Measurements from ENCODE around the gene METTL26.

METTL26 gene

DNA sequence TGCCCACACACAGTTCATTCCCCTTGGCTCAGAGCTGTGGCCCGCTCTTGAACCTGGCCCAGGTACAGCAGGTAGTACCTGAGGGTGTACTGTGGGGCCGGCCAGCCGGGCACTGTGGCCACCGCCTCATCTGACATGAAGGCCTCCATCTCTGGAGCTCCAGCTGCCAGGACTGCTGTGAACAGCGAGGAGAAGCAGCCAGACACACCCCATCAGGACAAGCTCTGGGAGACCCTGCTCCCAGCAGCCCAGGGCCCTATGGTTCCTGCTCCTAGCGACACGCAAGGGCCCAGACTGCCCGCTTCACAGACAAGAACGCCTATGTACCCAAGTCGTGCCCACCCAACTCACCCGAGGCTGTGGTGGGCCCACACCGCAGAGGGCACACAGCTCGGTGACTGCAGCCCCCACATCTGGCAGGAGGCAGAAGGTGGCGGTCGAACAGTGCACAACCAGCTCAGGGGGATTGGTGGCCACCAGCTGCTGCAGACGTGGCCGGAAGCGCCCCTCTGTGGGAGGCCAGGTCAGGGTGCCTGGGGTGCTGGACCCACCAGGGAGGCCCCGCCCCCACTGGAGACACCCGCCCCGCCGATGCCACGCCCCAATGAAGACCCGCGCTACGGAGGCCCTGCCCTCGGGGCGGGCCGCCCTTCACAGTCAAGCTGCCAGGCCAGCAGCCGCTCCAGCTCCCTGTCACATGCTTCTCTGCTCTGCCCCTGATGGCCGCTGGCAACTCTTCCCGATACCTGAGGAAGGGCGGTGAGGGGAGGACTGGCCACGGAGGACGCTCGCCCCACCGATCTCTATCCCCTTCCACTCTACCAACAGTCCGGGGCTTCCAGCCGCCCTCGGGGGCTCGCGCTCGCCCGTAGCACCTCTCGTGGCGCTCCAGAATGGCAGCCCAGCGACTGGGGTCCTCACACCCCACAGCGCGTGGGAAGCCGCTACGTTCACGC lies 43.0 kb upstream of the METTL26 start:
- Mint-ChIP-seq H3K9me3 (no peaks in the 10 kb centered on the region), H3K4me1 (ENCODE audit: low read depth in 2 of 2) (peaks cover 11 to 36% of the 10 kb centered on the region in 2 donors), H3K4me3 (peak overlapping the region; percentile 75 to 78), H3K27ac (peak overlapping the region; percentile 25 to 62), H3K27me3 (peaks cover 0 to 6% of the 10 kb centered on the region in 2 donors), H3K36me3 (ENCODE audit: insufficient read depth) (peaks cover 31% of the 10 kb centered on the region)
- DNase-seq, result peak in 2 of 3 experiments; percentile 33 to 35
- ATAC-seq (replicated peaks), result peak; percentile 6

- H3K9me3 Mint-ChIP-seq, result no peaks in the 10 kb centered on the region
- DNase-seq, result no peak
- H3K4me3 Mint-ChIP-seq, result peak overlapping the region; percentile 75 to 78
- H3K27ac Mint-ChIP-seq, result peak overlapping the region in 1 of 2 donors; percentile 62
- peaks cover 11 to 35% of the 10 kb centered on the region in 2 donors for H3K4me1 Mint-ChIP-seq (ENCODE audit: low read depth in 2 of 2)
- peaks cover 0 to 6% of the 10 kb centered on the region in 2 donors for H3K27me3 Mint-ChIP-seq
- H3K36me3 Mint-ChIP-seq (ENCODE audit: insufficient read depth), result peaks cover 24% of the 10 kb centered on the region
- no peak for ATAC-seq (replicated peaks)
Observed at GRCh38 chr16:678209-678857, 42.2 kb upstream of the METTL26 start.

DNA sequence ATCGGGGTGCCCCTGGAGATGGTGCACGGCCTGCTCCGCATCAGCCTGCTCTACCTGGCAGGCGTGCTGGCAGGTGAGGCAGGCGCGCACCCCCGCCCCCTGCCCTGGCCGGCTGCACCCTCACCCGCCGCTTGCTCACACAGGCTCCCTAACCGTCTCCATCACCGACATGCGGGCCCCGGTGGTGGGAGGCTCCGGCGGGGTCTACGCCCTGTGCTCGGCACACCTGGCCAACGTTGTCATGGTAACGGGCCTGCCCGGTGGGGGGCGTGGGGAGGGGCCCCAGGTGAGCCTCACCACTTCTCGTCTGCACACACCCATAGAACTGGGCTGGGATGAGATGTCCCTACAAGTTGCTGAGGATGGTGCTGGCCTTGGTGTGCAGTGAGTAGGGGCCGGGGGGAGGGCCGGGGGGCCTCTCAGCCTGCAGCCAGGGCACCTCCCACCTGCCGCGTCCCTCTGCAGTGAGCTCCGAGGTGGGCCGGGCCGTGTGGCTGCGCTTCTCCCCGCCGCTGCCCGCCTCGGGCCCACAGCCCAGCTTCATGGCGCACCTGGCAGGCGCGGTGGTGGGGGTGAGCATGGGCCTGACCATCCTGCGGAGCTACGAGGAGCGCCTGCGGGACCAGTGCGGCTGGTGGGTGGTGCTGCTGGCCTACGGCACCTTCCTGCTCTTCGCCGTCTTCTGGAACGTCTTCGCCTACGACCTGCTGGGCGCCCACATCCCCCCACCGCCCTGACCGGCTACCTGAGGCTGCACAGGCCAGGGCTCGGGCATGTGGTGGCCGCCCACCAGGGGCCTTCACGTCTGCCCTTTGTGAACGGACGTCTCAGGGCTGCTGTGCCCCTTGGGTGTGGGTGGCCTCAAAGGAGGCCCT lies 41.4 kb upstream of the METTL26 start:
- H3K27ac Mint-ChIP-seq, result no peak overlapping the region
- H3K9me3 Mint-ChIP-seq, result no peaks in the 10 kb centered on the region
- ATAC-seq (replicated peaks) (no peak), DNase-seq (no peak)
- peaks cover 11 to 31% of the 10 kb centered on the region in 2 donors for H3K4me1 Mint-ChIP-seq (ENCODE audit: low read depth in 2 of 2)
- H3K4me3 Mint-ChIP-seq, result peak overlapping the region in 1 of 2 donors; percentile 45
- peaks cover 17% of the 10 kb centered on the region for H3K36me3 Mint-ChIP-seq (ENCODE audit: insufficient read depth)
- H3K27me3 Mint-ChIP-seq, result peaks cover 0 to 6% of the 10 kb centered on the region in 2 donors

DNA sequence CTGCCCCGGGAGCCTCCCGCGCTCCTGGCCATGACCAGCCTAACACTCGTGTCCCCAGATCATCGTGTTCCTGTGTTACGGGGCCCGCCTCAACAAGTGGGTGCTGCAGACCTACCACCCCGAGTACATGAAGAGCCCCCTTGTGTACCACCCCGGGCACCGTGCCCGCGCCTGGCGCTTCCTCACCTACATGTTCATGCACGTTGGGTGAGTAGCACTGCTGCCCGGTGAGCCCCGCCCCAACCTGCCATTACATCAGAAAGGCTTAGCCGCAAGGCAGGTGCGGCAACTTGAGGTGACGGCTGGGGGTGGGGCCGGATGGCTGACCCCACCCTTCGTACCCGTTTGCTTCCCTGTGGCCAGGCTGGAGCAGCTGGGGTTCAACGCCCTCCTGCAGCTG lies 40.8 kb upstream of the METTL26 start:
- peaks cover 11% of the 10 kb centered on the region for H3K36me3 Mint-ChIP-seq (ENCODE audit: insufficient read depth)
- no peaks in the 10 kb centered on the region for H3K9me3 Mint-ChIP-seq
- DNase-seq (no peak), ATAC-seq (replicated peaks) (no peak)
- H3K27me3 Mint-ChIP-seq, result peaks cover 0 to 6% of the 10 kb centered on the region in 2 donors
- no peak overlapping the region for H3K4me3 Mint-ChIP-seq
- H3K4me1 Mint-ChIP-seq (ENCODE audit: low read depth in 2 of 2), result peaks cover 11 to 26% of the 10 kb centered on the region in 2 donors
- no peak overlapping the region for H3K27ac Mint-ChIP-seq

GRCh38 chr16:676565-676902 lies 40.4 kb upstream of the METTL26 start:
- peaks cover 7% of the 10 kb centered on the region for H3K36me3 Mint-ChIP-seq (ENCODE audit: insufficient read depth)
- H3K9me3 Mint-ChIP-seq, result no peaks in the 10 kb centered on the region
- peaks cover 8 to 22% of the 10 kb centered on the region in 2 donors for H3K4me1 Mint-ChIP-seq (ENCODE audit: low read depth in 2 of 2)
- no peak for ATAC-seq (replicated peaks)
- H3K4me3 Mint-ChIP-seq, result no peak overlapping the region
- peaks cover 0 to 6% of the 10 kb centered on the region in 2 donors for H3K27me3 Mint-ChIP-seq
- H3K27ac Mint-ChIP-seq, result no peak overlapping the region
- DNase-seq, result no peak

- ATAC-seq (replicated peaks) (no peak), DNase-seq (no peak)
- peaks cover 8 to 18% of the 10 kb centered on the region in 2 donors for H3K4me1 Mint-ChIP-seq (ENCODE audit: low read depth in 2 of 2)
- H3K27ac Mint-ChIP-seq, result no peak overlapping the region
- H3K4me3 Mint-ChIP-seq, result no peak overlapping the region
- H3K36me3 Mint-ChIP-seq (ENCODE audit: insufficient read depth), result peaks cover 2% of the 10 kb centered on the region
- H3K9me3 Mint-ChIP-seq, result no peaks in the 10 kb centered on the region
- peaks cover 0 to 6% of the 10 kb centered on the region in 2 donors for H3K27me3 Mint-ChIP-seq
Observed at GRCh38 chr16:675884-676564, 39.9 kb upstream of the METTL26 start.

GRCh38 chr16:674968-675883 lies 39.1 kb upstream of the METTL26 start, which contains the start of gene RHBDL1:
Gene RHBDL1 (plus strand): TSS chr16:675671. CDS start chr16:675791, 120 bp downstream.
- Mint-ChIP-seq H3K4me1 (ENCODE audit: low read depth in 2 of 2) (peaks cover 8 to 17% of the 10 kb centered on the region in 2 donors), H3K9me3 (no peaks in the 10 kb centered on the region), H3K36me3 (ENCODE audit: insufficient read depth) (peaks cover 1% of the 10 kb centered on the region), H3K4me3 (peak within 1 kb of the TSS; percentile 35 to 48), H3K27me3 (peaks cover 0 to 6% of the 10 kb centered on the region in 2 donors), H3K27ac (peak within 1 kb of the TSS in 1 of 2 donors; percentile 46)
- ATAC-seq (replicated peaks) (no peak), DNase-seq (no peak)

DNA sequence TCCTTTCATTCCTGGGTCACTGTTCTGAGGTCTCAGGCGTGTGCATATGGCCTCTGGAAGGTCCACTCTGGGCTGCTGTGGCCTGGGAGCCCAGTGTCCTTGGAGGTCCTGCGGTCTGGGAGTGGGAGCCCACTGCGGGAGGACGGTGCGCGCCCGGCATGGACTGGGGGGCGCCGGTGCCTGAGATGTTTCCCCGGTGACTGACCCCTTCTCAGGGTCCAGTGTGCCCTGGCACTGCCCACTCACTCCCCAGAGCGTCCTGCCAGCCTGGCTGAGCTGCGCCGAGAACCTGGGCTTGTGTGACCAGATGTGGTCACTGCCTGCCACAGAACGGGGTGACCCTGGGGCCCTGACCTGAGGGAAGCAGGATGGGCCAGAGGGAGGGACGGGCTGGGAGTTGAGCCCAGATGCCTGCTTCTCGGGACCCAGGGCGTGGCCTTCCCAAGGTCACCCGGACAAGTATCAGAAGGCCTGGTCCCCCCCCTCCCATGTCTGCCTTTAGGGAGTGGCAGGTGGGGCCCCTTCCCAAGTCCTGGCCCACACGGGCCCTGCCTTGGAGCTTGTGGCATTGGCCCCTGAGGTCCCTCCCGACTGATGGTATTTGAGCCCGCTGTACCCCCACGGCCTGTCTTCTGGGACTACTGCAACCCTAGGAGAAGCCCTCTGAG lies 38.2 kb upstream of the METTL26 start:
- peak overlapping the region in 1 of 2 donors; percentile 46 for H3K27ac Mint-ChIP-seq
- peak overlapping the region in 1 of 2 donors; percentile 48 for H3K4me3 Mint-ChIP-seq
- H3K27me3 Mint-ChIP-seq, result peaks cover 0 to 6% of the 10 kb centered on the region in 2 donors
- H3K4me1 Mint-ChIP-seq (ENCODE audit: low read depth in 2 of 2), result peaks cover 5 to 17% of the 10 kb centered on the region in 2 donors
- ATAC-seq (replicated peaks), result no peak
- peaks cover 9% of the 10 kb centered on the region for H3K36me3 Mint-ChIP-seq (ENCODE audit: insufficient read depth)
- no peak for DNase-seq
- H3K9me3 Mint-ChIP-seq, result no peaks in the 10 kb centered on the region

GRCh38 chr16:673399-673991 lies 37.4 kb upstream of the METTL26 start:
- no peak overlapping the region for H3K4me3 Mint-ChIP-seq
- H3K4me1 Mint-ChIP-seq (ENCODE audit: low read depth in 2 of 2), result peaks cover 7 to 16% of the 10 kb centered on the region in 2 donors
- H3K27me3 Mint-ChIP-seq, result peaks cover 0 to 6% of the 10 kb centered on the region in 2 donors
- ATAC-seq (replicated peaks) (no peak), DNase-seq (no peak)
- H3K27ac Mint-ChIP-seq, result no peak overlapping the region
- peaks cover 13% of the 10 kb centered on the region for H3K36me3 Mint-ChIP-seq (ENCODE audit: insufficient read depth)
- no peaks in the 10 kb centered on the region for H3K9me3 Mint-ChIP-seq

DNA sequence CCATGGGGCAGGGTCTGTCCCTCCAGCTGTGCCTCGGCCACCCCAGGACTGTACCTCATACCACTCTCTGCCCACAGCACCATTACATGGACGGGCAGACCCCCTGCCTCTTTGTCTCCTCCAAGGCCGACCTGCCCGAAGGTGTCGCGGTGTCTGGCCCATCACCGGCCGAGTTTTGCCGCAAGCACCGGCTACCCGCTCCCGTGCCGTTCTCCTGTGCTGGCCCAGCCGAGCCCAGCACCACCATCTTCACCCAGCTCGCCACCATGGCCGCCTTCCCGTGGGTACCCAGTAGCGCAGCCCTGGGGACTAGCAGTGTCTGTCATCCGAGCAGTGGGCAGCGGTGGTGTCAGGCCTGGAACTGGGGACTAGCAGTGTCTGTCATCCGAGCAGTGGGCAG lies 36.7 kb upstream of the METTL26 start:
- H3K9me3 Mint-ChIP-seq, result no peaks in the 10 kb centered on the region
- H3K4me1 Mint-ChIP-seq (ENCODE audit: low read depth in 2 of 2), result peaks cover 7 to 16% of the 10 kb centered on the region in 2 donors
- H3K4me3 Mint-ChIP-seq, result no peak overlapping the region
- ATAC-seq (replicated peaks) (no peak), DNase-seq (no peak)
- H3K27ac Mint-ChIP-seq, result no peak overlapping the region
- peaks cover 0 to 6% of the 10 kb centered on the region in 2 donors for H3K27me3 Mint-ChIP-seq
- H3K36me3 Mint-ChIP-seq (ENCODE audit: insufficient read depth), result peaks cover 16% of the 10 kb centered on the region

GRCh38 chr16:672371-672770 lies 36.3 kb upstream of the METTL26 start:
- Mint-ChIP-seq H3K27ac (no peak overlapping the region), H3K9me3 (no peaks in the 10 kb centered on the region), H3K36me3 (ENCODE audit: insufficient read depth) (peaks cover 18% of the 10 kb centered on the region), H3K4me3 (no peak overlapping the region), H3K4me1 (ENCODE audit: low read depth in 2 of 2) (peaks cover 7 to 18% of the 10 kb centered on the region in 2 donors), H3K27me3 (peaks cover 0 to 6% of the 10 kb centered on the region in 2 donors)
- no peak for DNase-seq
- ATAC-seq (replicated peaks), result no peak

All from effector memory CD8-positive, alpha-beta T cell (primary cell).